Measurements from ENCODE around the gene ENO2.
A peak's percentile ranks its signal among the peaks of the same experiment; 100 is the strongest.
"Not testable (repeated sequence)": the region's sequence is repeated elsewhere in the genome, so short reads cannot be mapped to it uniquely, and the experiment has no call there.

Gene ENO2

GRCh38 chr12:6903722-6904121 lies 10.7 kb upstream of the ENO2 start:
- Histone ChIP-seq H3K27me3 (ENCODE audit: control insufficient read depth, insufficient read depth, low read length) (peaks cover 10% of the 10 kb centered on the region; the same call in 1 of the 2 replicates), H3K9ac (ENCODE audit: low read length) (no peak overlapping the region), H3K36me3 (ENCODE audit: control insufficient read depth, insufficient read depth, low read length) (no peaks in the 10 kb centered on the region), H3K4me3 (ENCODE audit: low read depth, low read length) (no peak overlapping the region), H3K9me3 (ENCODE audit: control insufficient read depth, insufficient read depth, low read depth, low read length) (no peaks in the 10 kb centered on the region), H3K27ac (ENCODE audit: low read depth, low read length) (no peak overlapping the region), H3K4me1 (ENCODE audit: control insufficient read depth, insufficient read depth, low read length) (peaks cover 16% of the 10 kb centered on the region)

- Histone ChIP-seq H3K27me3 (ENCODE audit: control insufficient read depth, insufficient read depth, low read length) (peaks cover 10% of the 10 kb centered on the region; the same call in 1 of the 2 replicates), H3K27ac (ENCODE audit: low read depth, low read length) (peak within 1 kb of the TSS; percentile 29), H3K36me3 (ENCODE audit: control insufficient read depth, insufficient read depth, low read length) (no peaks in the 10 kb centered on the region), H3K9ac (ENCODE audit: low read length) (peak within 1 kb of the TSS; percentile 72), H3K4me1 (ENCODE audit: control insufficient read depth, insufficient read depth, low read length) (peaks cover 16% of the 10 kb centered on the region), H3K4me3 (ENCODE audit: low read depth, low read length) (peak within 1 kb of the TSS; percentile 63), H3K9me3 (ENCODE audit: control insufficient read depth, insufficient read depth, low read depth, low read length) (no peaks in the 10 kb centered on the region)
These were observed 9.8 kb upstream of the ENO2 start, which contains the start of gene LRRC23 for GRCh38 chr12:6904280-6905276. Gene LRRC23, plus strand, starts transcription at chr12:6904822. Its CDS starts 812 bp downstream, at chr12:6905634.

GRCh38 chr12:6905414-6906040 lies 8.9 kb upstream of the ENO2 start:
- no peaks in the 10 kb centered on the region for H3K36me3 ChIP-seq (ENCODE audit: control insufficient read depth, insufficient read depth, low read length)
- peak overlapping the region; percentile 63 for H3K4me3 ChIP-seq (ENCODE audit: low read depth, low read length)
- no peaks in the 10 kb centered on the region for H3K9me3 ChIP-seq (ENCODE audit: control insufficient read depth, insufficient read depth, low read depth, low read length)
- peaks cover 16% of the 10 kb centered on the region for H3K4me1 ChIP-seq (ENCODE audit: control insufficient read depth, insufficient read depth, low read length)
- peak overlapping the region; percentile 72 for H3K9ac ChIP-seq (ENCODE audit: low read length)
- H3K27me3 ChIP-seq (ENCODE audit: control insufficient read depth, insufficient read depth, low read length): peaks cover 10% of the 10 kb centered on the region; the same call in 1 of the 2 replicates
- no peak overlapping the region for H3K27ac ChIP-seq (ENCODE audit: low read depth, low read length)

GRCh38 chr12:6908141-6908540 lies 6.2 kb upstream of the ENO2 start:
- peaks cover 13% of the 10 kb centered on the region; the same call in 1 of the 2 replicates for H3K27me3 ChIP-seq (ENCODE audit: control insufficient read depth, insufficient read depth, low read length)
- not testable (repeated sequence) for H3K27ac ChIP-seq (ENCODE audit: low read depth, low read length); H3K36me3 ChIP-seq (ENCODE audit: control insufficient read depth, insufficient read depth, low read length); H3K9me3 ChIP-seq (ENCODE audit: control insufficient read depth, insufficient read depth, low read depth, low read length); H3K4me3 ChIP-seq (ENCODE audit: low read depth, low read length); H3K9ac ChIP-seq (ENCODE audit: low read length)
- H3K4me1 ChIP-seq (ENCODE audit: control insufficient read depth, insufficient read depth, low read length): peaks cover 22% of the 10 kb centered on the region

GRCh38 chr12:6909421-6910145 lies 4.8 kb upstream of the ENO2 start:
- H3K27ac ChIP-seq (ENCODE audit: low read depth, low read length): no peak overlapping the region
- no peak overlapping the region for H3K9ac ChIP-seq (ENCODE audit: low read length)
- no peaks in the 10 kb centered on the region for H3K36me3 ChIP-seq (ENCODE audit: control insufficient read depth, insufficient read depth, low read length)
- H3K4me3 ChIP-seq (ENCODE audit: low read depth, low read length): no peak overlapping the region
- H3K4me1 ChIP-seq (ENCODE audit: control insufficient read depth, insufficient read depth, low read length): peaks cover 21% of the 10 kb centered on the region
- peaks cover 13% of the 10 kb centered on the region; the same call in 1 of the 2 replicates for H3K27me3 ChIP-seq (ENCODE audit: control insufficient read depth, insufficient read depth, low read length)
- no peaks in the 10 kb centered on the region for H3K9me3 ChIP-seq (ENCODE audit: control insufficient read depth, insufficient read depth, low read depth, low read length)

GRCh38 chr12:6912164-6912935 lies 2.0 kb upstream of the ENO2 start:
- Histone ChIP-seq H3K9me3 (ENCODE audit: control insufficient read depth, insufficient read depth, low read depth, low read length) (no peaks in the 10 kb centered on the region), H3K27me3 (ENCODE audit: control insufficient read depth, insufficient read depth, low read length) (peaks cover 9% of the 10 kb centered on the region; the same call in 1 of the 2 replicates), H3K4me1 (ENCODE audit: control insufficient read depth, insufficient read depth, low read length) (peaks cover 38% of the 10 kb centered on the region), H3K4me3 (ENCODE audit: low read depth, low read length) (no peak overlapping the region), H3K27ac (ENCODE audit: low read depth, low read length) (no peak overlapping the region), H3K9ac (ENCODE audit: low read length) (no peak overlapping the region), H3K36me3 (ENCODE audit: control insufficient read depth, insufficient read depth, low read length) (peaks cover 13% of the 10 kb centered on the region)

GRCh38 chr12:6914947-6915788 lies 788 bp downstream of the ENO2 start:
- Histone ChIP-seq H3K9ac (ENCODE audit: low read length) (peak overlapping the region; percentile 59), H3K27ac (ENCODE audit: low read depth, low read length) (no peak overlapping the region), H3K27me3 (ENCODE audit: control insufficient read depth, insufficient read depth, low read length) (peaks cover 8% of the 10 kb centered on the region; the same call in 1 of the 2 replicates), H3K36me3 (ENCODE audit: control insufficient read depth, insufficient read depth, low read length) (peaks cover 33% of the 10 kb centered on the region), H3K4me1 (ENCODE audit: control insufficient read depth, insufficient read depth, low read length) (peaks cover 38% of the 10 kb centered on the region), H3K9me3 (ENCODE audit: control insufficient read depth, insufficient read depth, low read depth, low read length) (no peaks in the 10 kb centered on the region), H3K4me3 (ENCODE audit: low read depth, low read length) (peak overlapping the region; percentile 68)

GRCh38 chr12:6915789-6916285 lies 1.5 kb downstream of the ENO2 start:
- no peak overlapping the region for H3K9ac ChIP-seq (ENCODE audit: low read length)
- H3K27me3 ChIP-seq (ENCODE audit: control insufficient read depth, insufficient read depth, low read length): peaks cover 7% of the 10 kb centered on the region; the same call in 1 of the 2 replicates
- H3K9me3 ChIP-seq (ENCODE audit: control insufficient read depth, insufficient read depth, low read depth, low read length): no peaks in the 10 kb centered on the region
- H3K36me3 ChIP-seq (ENCODE audit: control insufficient read depth, insufficient read depth, low read length): peaks cover 33% of the 10 kb centered on the region
- H3K4me3 ChIP-seq (ENCODE audit: low read depth, low read length): peak overlapping the region; percentile 68
- H3K27ac ChIP-seq (ENCODE audit: low read depth, low read length): no peak overlapping the region
- peaks cover 38% of the 10 kb centered on the region for H3K4me1 ChIP-seq (ENCODE audit: control insufficient read depth, insufficient read depth, low read length)

- peaks cover 4% of the 10 kb centered on the region; the same call in 1 of the 2 replicates for H3K27me3 ChIP-seq (ENCODE audit: control insufficient read depth, insufficient read depth, low read length)
- H3K36me3 ChIP-seq (ENCODE audit: control insufficient read depth, insufficient read depth, low read length): peaks cover 40% of the 10 kb centered on the region
- peaks cover 38% of the 10 kb centered on the region for H3K4me1 ChIP-seq (ENCODE audit: control insufficient read depth, insufficient read depth, low read length)
- H3K9me3 ChIP-seq (ENCODE audit: control insufficient read depth, insufficient read depth, low read depth, low read length): no peaks in the 10 kb centered on the region
- H3K9ac ChIP-seq (ENCODE audit: low read length): peak overlapping the region; percentile 9
- no peak overlapping the region for H3K27ac ChIP-seq (ENCODE audit: low read depth, low read length)
- peak overlapping the region; percentile 68; the same call in 1 of the 2 replicates for H3K4me3 ChIP-seq (ENCODE audit: low read depth, low read length)
These were observed 2.2 kb downstream of the ENO2 start for GRCh38 chr12:6916426-6917200.
